GM19099 (cell line): ENCODE data around the gene ATXN1.

Experiments used
- POLR2A ChIP-seq: IDR thresholded peaks from 3 replicates; pipeline ENCODE4 v1.6.1; 2011; ENCODE audit warnings: low read depth; ENCODE audit not compliant: insufficient read length; ENCODE audit errors: extremely low read depth

ATXN1 gene

GRCh38 chr6:16279243-16279642 lies 482.0 kb downstream of the ATXN1 start:
- TF ChIP-seq POLR2A, result no peak

DNA sequence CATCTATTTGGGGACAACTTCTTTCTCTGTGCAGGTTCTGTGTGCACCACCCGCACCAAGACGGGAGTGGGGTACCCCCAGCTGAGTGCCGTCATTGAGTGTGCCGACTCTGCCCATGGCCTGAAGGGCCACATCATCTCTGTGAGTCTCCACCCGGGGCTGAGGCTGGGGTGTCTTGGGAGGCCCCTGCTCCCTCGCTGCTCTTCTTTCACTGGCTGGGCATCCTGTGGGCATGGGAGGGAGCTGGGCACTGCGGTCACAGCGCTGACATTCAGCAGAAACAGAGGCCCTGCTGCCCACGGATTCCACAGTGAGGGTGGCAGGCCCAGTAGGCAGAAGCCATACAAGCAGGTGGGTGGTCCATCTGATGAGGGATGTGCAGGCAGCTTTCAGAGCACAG lies 482.5 kb downstream of the ATXN1 start:
- no peak for TF ChIP-seq POLR2A

GRCh38 chr6:16278048-16278724 lies 483.1 kb downstream of the ATXN1 start:
- no peak for TF ChIP-seq POLR2A

DNA sequence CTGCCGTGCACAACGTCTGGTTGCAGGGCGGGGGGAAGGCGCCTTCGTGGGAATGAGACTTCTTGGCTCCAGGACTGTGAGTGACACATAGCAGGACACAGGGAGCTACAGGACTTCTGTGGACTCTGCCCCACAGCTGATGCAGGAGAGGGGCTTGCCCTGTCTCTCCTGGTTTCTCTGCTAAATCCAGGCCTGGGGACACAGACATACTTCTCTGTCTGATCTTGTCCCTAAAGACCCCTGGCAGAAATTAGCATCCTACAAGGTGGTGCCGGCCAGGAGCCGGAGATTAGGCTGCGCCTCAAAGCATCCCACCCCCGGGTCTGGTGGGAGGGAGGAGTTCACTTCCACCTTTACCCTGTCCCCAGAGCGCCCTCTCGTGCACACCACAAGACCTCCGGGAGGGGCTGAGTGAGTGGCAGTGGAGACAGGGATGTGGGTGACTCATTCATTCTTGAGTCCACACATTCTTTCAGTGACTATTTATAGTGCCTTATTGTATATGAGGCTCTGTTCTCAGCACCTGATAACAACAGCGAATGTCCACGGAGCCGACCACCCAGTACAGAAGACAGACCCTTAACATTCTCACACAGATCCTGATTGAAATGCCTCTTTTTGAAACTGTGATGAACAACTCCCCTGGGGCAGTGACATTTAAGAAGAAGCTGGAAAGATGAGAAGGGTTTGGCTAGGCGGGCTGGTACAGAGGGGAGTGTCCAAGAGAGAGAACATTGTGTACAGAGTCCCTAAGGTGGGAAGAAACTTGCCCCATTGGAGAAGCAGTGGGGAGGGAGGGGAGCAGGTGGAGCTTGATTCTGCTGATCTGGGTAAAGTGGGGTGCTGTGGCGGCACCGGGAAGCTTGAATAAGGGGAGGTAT lies 483.9 kb downstream of the ATXN1 start:
- no peak for TF ChIP-seq POLR2A

- no peak for TF ChIP-seq POLR2A
Measured at GRCh38 chr6:16274885-16275589, 486.2 kb downstream of the ATXN1 start.

DNA sequence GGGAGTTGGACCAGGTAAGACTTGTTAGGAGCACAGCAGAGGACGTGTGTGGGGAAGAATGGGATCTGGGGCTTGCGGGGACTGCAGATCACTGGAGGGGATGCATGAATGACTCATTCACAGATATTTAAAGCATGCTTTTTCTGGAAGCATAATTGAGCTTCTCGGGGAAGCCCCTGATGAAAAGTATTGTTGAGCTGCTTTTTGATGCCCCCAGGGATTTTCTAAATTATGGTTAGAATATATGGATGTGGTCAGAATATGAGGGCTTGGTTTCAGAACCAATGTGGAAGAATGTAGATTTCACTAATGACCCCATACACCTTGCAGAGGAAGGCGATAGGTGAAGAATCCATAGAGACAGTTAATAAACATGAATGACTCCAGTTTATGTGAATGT lies 486.8 kb downstream of the ATXN1 start:
- TF ChIP-seq POLR2A, result no peak

DNA sequence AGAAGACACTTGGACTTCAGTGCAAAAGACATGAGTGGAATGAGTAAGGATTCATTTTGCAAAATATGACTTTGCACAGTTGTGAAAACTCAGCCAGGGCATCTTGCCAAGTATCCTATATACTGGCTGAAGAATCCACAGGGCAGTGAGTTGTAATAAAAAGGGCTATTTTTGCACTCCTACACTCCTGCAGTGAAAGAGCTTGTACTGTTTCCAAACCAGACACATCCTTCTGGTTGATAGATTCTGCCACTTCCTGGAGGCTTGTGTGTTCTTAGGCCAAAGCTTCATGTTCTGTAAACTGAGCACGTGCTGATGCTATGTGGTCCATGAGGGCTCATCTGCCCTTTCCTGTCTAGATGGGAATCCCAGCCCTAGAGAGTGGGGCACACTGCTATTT lies 488.0 kb downstream of the ATXN1 start:
- no peak for TF ChIP-seq POLR2A

DNA sequence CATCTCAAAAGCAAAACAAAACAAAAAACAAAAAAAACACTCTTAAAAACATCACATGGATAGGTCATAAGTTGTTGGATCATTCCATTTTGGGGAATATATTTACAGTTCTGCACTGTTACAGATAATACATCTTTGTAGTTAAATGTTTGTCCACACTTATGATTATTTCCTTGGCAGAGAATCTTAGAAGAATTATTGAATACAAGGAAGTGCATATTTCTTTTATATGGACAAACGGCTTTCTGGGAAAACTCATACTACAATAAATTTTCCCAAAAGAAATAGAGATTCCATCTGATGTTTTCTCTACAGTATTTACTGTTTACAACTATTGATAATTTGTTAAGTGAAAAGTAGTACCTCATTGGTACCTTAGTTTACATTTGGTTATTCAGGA lies 489.1 kb downstream of the ATXN1 start:
- TF ChIP-seq POLR2A, result no peak

GRCh38 chr6:16271428-16271827 lies 489.8 kb downstream of the ATXN1 start:
- no peak for TF ChIP-seq POLR2A

DNA sequence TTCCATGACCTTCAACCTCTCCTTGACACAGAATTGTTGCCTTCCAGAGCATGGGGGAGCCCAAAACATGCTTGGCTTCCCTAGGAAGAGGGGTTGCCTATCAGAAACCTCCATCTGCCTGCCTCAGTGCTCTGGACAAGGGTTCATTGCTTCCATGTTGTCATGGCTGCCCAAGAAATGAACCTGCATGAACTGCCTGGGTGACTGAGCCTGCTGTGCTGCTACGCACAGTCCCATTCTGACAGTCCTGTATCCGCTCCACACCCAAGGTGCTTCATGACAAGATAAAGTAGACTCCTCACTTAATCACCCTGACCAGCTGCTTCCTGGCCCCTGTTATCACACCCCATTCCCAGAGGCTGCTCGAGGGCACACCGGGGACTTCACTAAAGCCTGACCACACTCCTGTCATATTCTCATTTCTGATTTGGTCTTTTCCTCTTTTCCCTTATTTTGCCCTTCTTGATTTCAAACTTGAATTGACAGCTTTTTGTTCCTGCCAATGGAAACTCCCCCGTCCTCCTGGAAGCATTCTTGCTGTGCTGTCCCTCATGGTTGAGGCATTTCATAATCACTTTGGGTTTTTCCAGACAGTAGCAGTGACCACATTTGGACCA lies 491.0 kb downstream of the ATXN1 start:
- no peak for TF ChIP-seq POLR2A

DNA sequence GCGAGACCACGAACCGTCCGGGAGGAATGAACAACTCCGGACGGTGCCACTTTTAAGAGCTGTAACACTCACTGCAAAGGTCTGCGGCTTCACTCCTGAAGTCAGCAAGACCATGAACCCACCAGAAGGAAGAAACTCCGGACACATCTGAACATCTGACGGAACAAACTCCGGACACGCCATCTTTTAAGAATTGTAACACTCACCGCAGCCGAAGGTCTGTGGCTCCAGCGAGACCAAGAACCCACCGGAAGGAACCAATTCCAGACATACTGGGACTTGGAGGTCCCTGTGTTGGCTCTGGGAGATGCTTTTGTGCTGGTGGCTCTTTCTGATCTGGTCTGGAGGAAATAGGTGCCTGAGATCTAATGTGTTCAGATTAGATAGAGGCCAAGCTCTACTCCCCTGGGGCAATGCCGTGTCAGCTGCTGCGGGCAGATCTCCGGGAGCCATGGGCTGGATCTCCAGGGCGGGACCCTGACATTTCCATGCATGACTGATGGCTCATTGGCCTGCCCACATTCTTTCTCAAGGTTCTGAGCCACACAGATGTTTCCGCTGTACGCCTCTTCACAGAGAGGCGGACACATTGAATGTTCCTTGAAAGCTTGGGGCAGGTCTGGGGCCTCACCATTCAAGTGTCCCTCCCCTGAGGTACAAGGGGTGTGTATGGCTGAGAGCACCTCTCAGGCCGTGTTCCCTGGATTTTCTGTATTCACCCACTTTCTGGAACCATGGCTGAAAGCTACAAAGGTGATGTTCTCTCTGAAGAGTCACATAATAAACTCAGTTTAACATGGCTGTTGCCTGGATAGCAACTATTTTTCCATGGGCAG lies 493.6 kb downstream of the ATXN1 start:
- TF ChIP-seq POLR2A, result no peak

GRCh38 chr6:16265351-16266341 lies 495.6 kb downstream of the ATXN1 start:
- TF ChIP-seq POLR2A, result no peak

DNA sequence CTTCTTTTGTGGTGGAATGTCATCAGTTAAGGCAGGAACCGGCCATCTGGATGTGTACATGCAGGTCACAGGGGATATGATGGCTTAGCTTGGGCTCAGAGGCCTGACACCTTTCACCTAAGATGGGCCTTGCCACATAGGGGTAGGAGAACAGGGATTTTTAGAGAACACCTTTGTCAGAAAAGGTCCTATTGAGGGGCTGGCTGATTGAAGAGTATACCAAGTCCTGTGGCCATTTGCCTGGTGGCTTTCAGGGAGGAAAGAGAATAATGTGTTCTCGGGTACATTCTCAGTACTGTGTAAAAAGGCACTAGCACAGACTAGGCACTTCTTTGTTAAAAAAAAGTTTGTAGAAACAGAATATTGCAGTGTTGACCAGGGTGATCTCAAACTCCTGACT lies 496.5 kb downstream of the ATXN1 start:
- no peak for TF ChIP-seq POLR2A
